BJ (cell line): ENCODE data around the gene PPP1R9A. TPM values are rescaled to one million over a fixed set of nuclear protein-coding genes. Genes with fewer than 3 reads are reported as not detected.
"Not testable (repeated sequence)": the region's sequence is repeated elsewhere in the genome, so short reads cannot be mapped to it uniquely, and the experiment has no call there.

ENCODE experiments used
- CTCF ChIA-PET: fragments of 350-600 bp; formaldehyde crosslinking; extraction: SDS; loops from one replicate; lab custom pipeline; 2021; ENCODE audit warnings: antibody characterized with exemption, inconsistent platforms; lab: Yijun Ruan, JAX
- POLR2A ChIA-PET: fragments of 300-600 bp; sonication (Branson Sonifier 250); formaldehyde crosslinking; extraction: SDS; loops from one replicate; lab custom pipeline; 2021; ENCODE audit warnings: antibody characterized with exemption; lab: Charles Lee
- DNase-seq: peaks from one replicate; pipeline ENCODE4 v3.0.0-alpha.2; 2011; ENCODE audit warnings: low read depth
- H3K27me3 ChIP-seq: 2 replicates; pipeline ENCODE4 v1.6.0; 2011; ENCODE audit warnings: low read length; ENCODE audit not compliant: control insufficient read depth, insufficient read depth
- H3K36me3 ChIP-seq: 2 replicates; pipeline ENCODE4 v1.5.1; 2011; ENCODE audit warnings: low read length; ENCODE audit not compliant: control insufficient read depth, insufficient read depth
- H3K4me3 ChIP-seq: 2 replicates; pipeline ENCODE4 v1.5.1; 2011; ENCODE audit warnings: low read depth, mild to moderate bottlenecking, control low read depth, low read length
- polyA plus RNA-seq: library from polyadenylated mRNA; depleted of rRNA; stranded (reverse); fragments of >200 nt; gene quantifications from 2 replicates; pipeline ENCODE4 v1.2.3, GENCODE V29; 2011
- TF ChIP-seq, protein P1 (sequence below): IDR thresholded peaks from 2 replicates; pipeline ENCODE4 v1.5.1; 2011; ENCODE audit warnings: low read depth, mild to moderate bottlenecking, control low read depth, inconsistent platforms, low read length, moderate library complexity; ENCODE audit not compliant: insufficient read depth

Gene PPP1R9A
- polyA plus RNA-seq, 1 experiment = 0.09 TPM

DNA sequence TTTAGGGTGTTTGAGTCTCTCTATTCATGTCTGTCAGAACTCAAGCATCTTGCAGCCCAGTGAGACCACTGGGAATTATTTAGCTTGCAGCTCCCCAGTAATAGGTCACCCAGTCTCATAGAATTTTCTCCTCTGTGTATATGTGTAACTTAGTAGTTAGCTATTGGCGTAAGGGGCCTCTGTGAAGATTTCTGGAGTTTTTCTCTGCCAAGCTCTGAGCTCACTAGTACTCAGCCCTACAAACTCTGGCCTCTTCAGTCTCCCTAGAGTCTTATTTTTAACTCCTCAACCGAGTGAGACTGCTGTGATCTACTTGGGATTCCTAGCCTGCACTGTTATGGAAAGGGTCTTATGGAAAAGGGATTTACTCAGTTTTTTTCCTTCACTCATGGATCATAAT is 90.2 kb downstream of the PPP1R9A start:
- Histone ChIP-seq H3K4me3 (no peak overlapping the region), H3K36me3 (no peaks in the 10 kb centered on the region), H3K27me3 (no peaks in the 10 kb centered on the region)
- no peak for DNase-seq
- POLR2A ChIA-PET = no interaction called here
- CTCF ChIA-PET = interaction anchor here (0.7 to 0.8 kb wide), 2 partner anchors 10 to 60 kb away, joined by 3 read pairs; no protein-coding TSS in a partner anchor
- TF ChIP-seq, protein P1, sequence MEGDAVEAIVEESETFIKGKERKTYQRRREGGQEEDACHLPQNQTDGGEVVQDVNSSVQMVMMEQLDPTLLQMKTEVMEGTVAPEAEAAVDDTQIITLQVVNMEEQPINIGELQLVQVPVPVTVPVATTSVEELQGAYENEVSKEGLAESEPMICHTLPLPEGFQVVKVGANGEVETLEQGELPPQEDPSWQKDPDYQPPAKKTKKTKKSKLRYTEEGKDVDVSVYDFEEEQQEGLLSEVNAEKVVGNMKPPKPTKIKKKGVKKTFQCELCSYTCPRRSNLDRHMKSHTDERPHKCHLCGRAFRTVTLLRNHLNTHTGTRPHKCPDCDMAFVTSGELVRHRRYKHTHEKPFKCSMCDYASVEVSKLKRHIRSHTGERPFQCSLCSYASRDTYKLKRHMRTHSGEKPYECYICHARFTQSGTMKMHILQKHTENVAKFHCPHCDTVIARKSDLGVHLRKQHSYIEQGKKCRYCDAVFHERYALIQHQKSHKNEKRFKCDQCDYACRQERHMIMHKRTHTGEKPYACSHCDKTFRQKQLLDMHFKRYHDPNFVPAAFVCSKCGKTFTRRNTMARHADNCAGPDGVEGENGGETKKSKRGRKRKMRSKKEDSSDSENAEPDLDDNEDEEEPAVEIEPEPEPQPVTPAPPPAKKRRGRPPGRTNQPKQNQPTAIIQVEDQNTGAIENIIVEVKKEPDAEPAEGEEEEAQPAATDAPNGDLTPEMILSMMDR = no peak

GRCh38 chr7:94998266-94999068 is 91.1 kb downstream of the PPP1R9A start:
- CTCF ChIA-PET = interaction anchor here (0.7 kb wide), 1 partner anchor 9 kb away, joined by 3 read pairs; no protein-coding TSS in a partner anchor
- no peak for DNase-seq

GRCh38 chr7:94999069-94999351 is 91.6 kb downstream of the PPP1R9A start:
- CTCF ChIA-PET = no interaction called here

More at GRCh38 chr7:94998266-94999068, 91.1 kb downstream of the PPP1R9A start:
- H3K27me3 ChIP-seq = no peaks in the 10 kb centered on the region
- TF ChIP-seq, protein P1 = no peak
- no peak overlapping the region for H3K4me3 ChIP-seq
- POLR2A ChIA-PET = no interaction called here
- H3K36me3 ChIP-seq = no peaks in the 10 kb centered on the region

GRCh38 chr7:94999601-95000000 is 92.2 kb downstream of the PPP1R9A start:
- H3K27me3 ChIP-seq, H3K36me3 ChIP-seq, DNase-seq, H3K4me3 ChIP-seq, CTCF ChIA-PET, POLR2A ChIA-PET: not testable (repeated sequence)

More at GRCh38 chr7:94999069-94999351, 91.6 kb downstream of the PPP1R9A start:
- H3K27me3 ChIP-seq = no peaks in the 10 kb centered on the region
- no peaks in the 10 kb centered on the region for H3K36me3 ChIP-seq
- TF ChIP-seq, protein P1 = no peak
- POLR2A ChIA-PET = no interaction called here
- no peak overlapping the region for H3K4me3 ChIP-seq
- no peak for DNase-seq

GRCh38 chr7:95001258-95001657 is 93.9 kb downstream of the PPP1R9A start:
- POLR2A ChIA-PET = no interaction called here
- no peak for DNase-seq
- CTCF ChIA-PET = no interaction called here
- no peak overlapping the region for H3K4me3 ChIP-seq
- H3K36me3 ChIP-seq = no peaks in the 10 kb centered on the region
- TF ChIP-seq, protein P1 = no peak
- no peaks in the 10 kb centered on the region for H3K27me3 ChIP-seq
